ENCODE results near the gene VTA1.
"Not testable (repeated sequence)": the region's sequence is repeated elsewhere in the genome, so short reads cannot be mapped to it uniquely, and the experiment has no call there.

VTA1 gene

GRCh38 chr6:142171351-142171750, 24.3 kb downstream of the VTA1 start:
- DNase-seq (ENCODE audit: low read depth), result no peak

- DNase-seq (ENCODE audit: low read depth), result no peak
Measured at GRCh38 chr6:142172758-142173157, 25.7 kb downstream of the VTA1 start.

GRCh38 chr6:142173980-142174379, 26.9 kb downstream of the VTA1 start:
- DNase-seq (ENCODE audit: low read depth), result no peak

- DNase-seq (ENCODE audit: low read depth), result no peak
Measured at GRCh38 chr6:142174703-142175102, 27.6 kb downstream of the VTA1 start.

- no peak for DNase-seq (ENCODE audit: low read depth)
Measured at GRCh38 chr6:142178129-142178528, 31.1 kb downstream of the VTA1 start.

- DNase-seq (ENCODE audit: low read depth), result no peak
Measured at GRCh38 chr6:142182004-142182403, 34.9 kb downstream of the VTA1 start.

- no peak for DNase-seq (ENCODE audit: low read depth)
Measured at GRCh38 chr6:142183351-142183750, 36.3 kb downstream of the VTA1 start.

GRCh38 chr6:142184307-142184706, 37.2 kb downstream of the VTA1 start:
- DNase-seq (ENCODE audit: low read depth), result no peak

GRCh38 chr6:142185641-142186040, 38.6 kb downstream of the VTA1 start:
- DNase-seq (ENCODE audit: low read depth), result no peak

GRCh38 chr6:142187209-142187608, 40.1 kb downstream of the VTA1 start:
- no peak for DNase-seq (ENCODE audit: low read depth)

GRCh38 chr6:142188341-142188740, 41.3 kb downstream of the VTA1 start:
- DNase-seq (ENCODE audit: low read depth), result not testable (repeated sequence)

GRCh38 chr6:142189057-142189456, 42.0 kb downstream of the VTA1 start:
- no peak for DNase-seq (ENCODE audit: low read depth)

- no peak for DNase-seq (ENCODE audit: low read depth)
Measured at GRCh38 chr6:142192343-142192742, 45.3 kb downstream of the VTA1 start.

GRCh38 chr6:142193621-142194020, 46.6 kb downstream of the VTA1 start:
- DNase-seq (ENCODE audit: low read depth), result no peak

GRCh38 chr6:142195862-142196541, 48.9 kb downstream of the VTA1 start:
- no peak for DNase-seq (ENCODE audit: low read depth)

- DNase-seq (ENCODE audit: low read depth), result no peak
Measured at GRCh38 chr6:142200846-142201628, 54.0 kb downstream of the VTA1 start.

GRCh38 chr6:142207265-142207877, 60.3 kb downstream of the VTA1 start:
- DNase-seq (ENCODE audit: low read depth), result peak; percentile 5

GRCh38 chr6:142210606-142211005, 63.5 kb downstream of the VTA1 start:
- DNase-seq (ENCODE audit: low read depth), result no peak

GRCh38 chr6:142213402-142213801, 66.3 kb downstream of the VTA1 start:
- DNase-seq (ENCODE audit: low read depth), result no peak

- DNase-seq (ENCODE audit: low read depth), result no peak
Measured at GRCh38 chr6:142218446-142218845, 71.4 kb downstream of the VTA1 start.

- DNase-seq (ENCODE audit: low read depth), result no peak
Measured at GRCh38 chr6:142222022-142222421, 75.0 kb downstream of the VTA1 start.

GRCh38 chr6:142223938-142224337, 76.9 kb downstream of the VTA1 start:
- DNase-seq (ENCODE audit: low read depth), result no peak

- DNase-seq (ENCODE audit: low read depth), result no peak
Measured at GRCh38 chr6:142225115-142225514, 78.1 kb downstream of the VTA1 start.
